GM12878 (cell line): Measurements from ENCODE around the gene CETP. TPM values are rescaled to one million over a fixed set of nuclear protein-coding genes. Genes with fewer than 3 reads are reported as not detected.

Experiments used
- ATAC-seq: fragments of 200-7000 bp; cut with Tn5 transposase; 3 replicates; pipeline ENCODE4 v1.9.1; 2020; ENCODE audit warnings: mild to moderate bottlenecking, moderate library complexity
- BruUV-seq: library from RNA; stranded (reverse); fragments of 400-500 nt; replicated peaks from 2 replicates; lab custom pipeline; 2021; lab: Mats Ljungman, UMichigan
- CTCF ChIA-PET: fragments of 300-600 bp; sonication (Branson Sonifier 250); formaldehyde crosslinking; extraction: SDS; loops from one replicate; lab custom pipeline; 2021; ENCODE audit warnings: inconsistent platforms; lab: Yijun Ruan, JAX
- POLR2A ChIA-PET: fragments of 350-600 bp; formaldehyde crosslinking; extraction: SDS; loops from one replicate; lab custom pipeline; 2021; ENCODE audit warnings: inconsistent platforms; lab: Charles Lee
- RAD21 ChIA-PET: fragments of 300-600 bp; sonication (Branson Sonifier 250); formaldehyde crosslinking; loops from one replicate; lab custom pipeline; 2023; ENCODE audit warnings: antibody characterized with exemption; ENCODE audit not compliant: unreplicated experiment; lab: Charles Lee
- SMC1A ChIA-PET: fragments of 300-600 bp; sonication (Branson Sonifier 250); formaldehyde crosslinking; loops from one replicate; lab custom pipeline; 2023; ENCODE audit not compliant: unreplicated experiment, uncharacterized antibody; lab: Charles Lee
- DNase-seq: peaks from one replicate; pipeline ENCODE4 v3.0.0-alpha.2; 2011; ENCODE audit warnings: low read depth, low spot score
- FAIRE-seq: peaks from 3 replicates; lab custom pipeline; 2011; peaks lifted over from hg19 to GRCh38; lab: Jason Lieb, UNC
- H2AFZ ChIP-seq: 2 replicates; pipeline ENCODE4 v1.6.0; 2011; ENCODE audit warnings: low read depth, low read length, control low read depth; ENCODE audit not compliant: control insufficient read depth
- H3K27ac ChIP-seq: 2 replicates; pipeline ENCODE4 v1.5.1; 2011; ENCODE audit warnings: control low read depth; ENCODE audit not compliant: control insufficient read depth, insufficient read depth
- H3K27me3 ChIP-seq, 2 experiments: replicated peaks in 1 of 2; 2 replicates each; pipeline versions ENCODE4 v1.6.0 to v1.6.1; 2011; ENCODE audit warnings: low read length in 1 of 2; ENCODE audit not compliant: control insufficient read depth in 2 of 2, insufficient read depth in 2 of 2
- H3K36me3 ChIP-seq, 2 experiments: 2 replicates each; pipeline ENCODE4 v1.5.1; 2011; ENCODE audit warnings: low read length in 1 of 2; ENCODE audit not compliant: control insufficient read depth in 2 of 2, insufficient read depth in 2 of 2
- H3K4me1 ChIP-seq: 2 replicates; pipeline ENCODE4 v1.6.1; 2011; ENCODE audit warnings: mild to moderate bottlenecking, low read length, moderate library complexity, mixed read lengths; ENCODE audit not compliant: control insufficient read depth, insufficient read depth
- H3K4me2 ChIP-seq: 2 replicates; pipeline ENCODE4 v1.6.0; 2011; ENCODE audit warnings: control low read depth; ENCODE audit not compliant: control insufficient read depth, insufficient read depth
- H3K4me3 ChIP-seq: fragments of 200-600 bp; sonication (generic); 2 replicates; pipeline ENCODE4 v1.5.1; 2016
- H3K79me2 ChIP-seq: 2 replicates; pipeline ENCODE4 v1.6.0; 2011; ENCODE audit warnings: low read length; ENCODE audit not compliant: control insufficient read depth, insufficient read depth
- H3K9ac ChIP-seq: 2 replicates; pipeline ENCODE4 v1.8.0; 2011; ENCODE audit warnings: low read length, control low read depth, mixed read lengths; ENCODE audit not compliant: control insufficient read depth, insufficient read depth
- H3K9me3 ChIP-seq: replicated peaks from 3 replicates; pipeline ENCODE4 v1.5.1; 2011; ENCODE audit warnings: mild to moderate bottlenecking, low read length; ENCODE audit not compliant: control insufficient read depth, insufficient read depth
- H4K20me1 ChIP-seq: 2 replicates; pipeline ENCODE4 v1.6.0; 2011; ENCODE audit not compliant: control insufficient read depth, insufficient read depth
- MTA2 ChIP-seq: fragments of 450-650 bp; IDR thresholded peaks from 2 replicates; pipeline ENCODE4 v1.6.1; 2016; ENCODE audit warnings: low read depth, mild to moderate bottlenecking, moderate library complexity
- MXI1 ChIP-seq: fragments of 150-350 bp; IDR thresholded peaks from 2 replicates; pipeline ENCODE4 v1.6.1; 2011; ENCODE audit warnings: low read depth, mild to moderate bottlenecking, inconsistent platforms, low read length, improper control_type of control experiment
- WGBS: methylation state at CpG from one replicate; pipeline ENCODE4 v1.1.6; 2016; ENCODE audit warnings: low lambda C conversion rate; ENCODE audit not compliant: insufficient replicate concordance, insufficient coverage; ENCODE audit errors: missing lambda C conversion rate; 5-methylcytosine and 5-hydroxymethylcytosine counted together
- in situ Hi-C: fragments of 300-500 bp; cut with MboI; formaldehyde crosslinking; loops from 9 replicates; pipeline ENCODE4 v1.14.3; 2018; ENCODE audit warnings: mixed read lengths
- intact Hi-C: fragments of 100-400 bp; cut with micrococcal nuclease; formaldehyde crosslinking; loops from one replicate; pipeline ENCODE4 v1.14.2; 2022; ENCODE audit not compliant: unreplicated experiment
- polyA plus RNA-seq, 11 experiments: library from polyadenylated mRNA; depleted of rRNA in 4 of 11; unstranded in 6 of 11; stranded (reverse) in 5 of 11; fragments of >200 nt; fragmentation: Nextera tagmentation in 4 of 11; fragmentation: Illumina TruSeq in 1 of 11; extraction: Ambion mirVana in 4 of 11; extraction: Trizol in 1 of 11; gene quantifications; 1 replicate in 1 of 11; 2 replicates in 10 of 11; pipeline versions ENCODE4 v1.2.1 to v1.2.3, GENCODE V29; 2011 to 2016; ENCODE audit warnings: inconsistent platforms in 2 of 11, missing spikeins in 2 of 11, low read depth in 1 of 11
- total RNA-seq, 4 experiments: library from RNA; depleted of rRNA in 3 of 4; stranded (reverse); fragments of >200 nt in 3 of 4; fragmentation: Illumina TruSeq in 1 of 4; extraction: Trizol in 1 of 4; gene quantifications; 2 replicates each; pipeline versions ENCODE4 v1.2.1 to v1.2.3, GENCODE V29; 2013 to 2021
- TF ChIP-seq, protein P1 (sequence below): fragments of 450-650 bp; IDR thresholded peaks from 2 replicates; pipeline ENCODE4 v1.6.1; 2016; ENCODE audit warnings: mild to moderate bottlenecking

Gene CETP
- total and polyA plus RNA-seq, 10 of the 15 experiments (the other 5 are each of a cell fraction or from before 2014, with no cell fraction given) = 1.2 to 6.4 (median 2.1) TPM

DNA sequence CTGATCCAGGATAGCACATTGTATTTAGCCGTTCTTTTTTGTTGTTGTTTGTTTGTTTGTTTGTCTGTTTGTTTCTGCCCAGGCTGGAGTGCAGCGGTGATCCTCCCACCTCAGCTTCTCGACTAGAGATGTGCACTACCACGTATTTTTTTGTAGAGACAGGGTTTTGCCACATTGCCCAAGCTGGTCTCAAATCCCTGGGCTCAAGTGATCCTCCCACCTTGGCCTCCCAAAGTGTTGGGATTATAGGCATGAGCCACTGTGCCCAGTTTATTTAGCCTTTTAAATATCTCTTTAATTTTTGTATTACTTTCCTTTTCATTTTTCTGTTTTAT is 18.4 kb downstream of the CETP start:
- intact Hi-C loops = no loop called here
- no peaks in the 10 kb centered on the region for H3K36me3 ChIP-seq
- H3K27ac ChIP-seq = no peak overlapping the region
- H3K79me2 ChIP-seq = peaks cover 3% of the 10 kb centered on the region; the same call in 1 of the 2 replicates
- peaks cover 39% of the 10 kb centered on the region for H3K4me1 ChIP-seq
- BruUV-seq = no TSS peak
- POLR2A ChIA-PET = interaction anchor here (1.0 to 15.9 kb wide), 8 partner anchors 9 to 60 kb away, joined by 3 to 343 read pairs (median 15); partner anchors contain the start of gene NLRC5
- RAD21 ChIA-PET = interaction anchor here (1.1 to 22.4 kb wide), 7 partner anchors 9 to 65 kb away, joined by 3 to 473 read pairs (median 24); partner anchors contain the start of genes CETP and NLRC5
- no peak overlapping the region for H3K4me2 ChIP-seq
- DNase-seq = no peak
- SMC1A ChIA-PET = interaction anchor here (0.8 to 31.6 kb wide), 11 partner anchors 9 to 112 kb away, joined by 3 to 604 read pairs (median 12); partner anchors contain the start of genes CETP and NLRC5
- in situ Hi-C loops = no loop called here
- 100% methylated on average over 4 of the region's 4 CpGs for WGBS
- no peaks in the 10 kb centered on the region for H3K27me3 ChIP-seq
- no peak for TF ChIP-seq MTA2
- TF ChIP-seq, protein P1, sequence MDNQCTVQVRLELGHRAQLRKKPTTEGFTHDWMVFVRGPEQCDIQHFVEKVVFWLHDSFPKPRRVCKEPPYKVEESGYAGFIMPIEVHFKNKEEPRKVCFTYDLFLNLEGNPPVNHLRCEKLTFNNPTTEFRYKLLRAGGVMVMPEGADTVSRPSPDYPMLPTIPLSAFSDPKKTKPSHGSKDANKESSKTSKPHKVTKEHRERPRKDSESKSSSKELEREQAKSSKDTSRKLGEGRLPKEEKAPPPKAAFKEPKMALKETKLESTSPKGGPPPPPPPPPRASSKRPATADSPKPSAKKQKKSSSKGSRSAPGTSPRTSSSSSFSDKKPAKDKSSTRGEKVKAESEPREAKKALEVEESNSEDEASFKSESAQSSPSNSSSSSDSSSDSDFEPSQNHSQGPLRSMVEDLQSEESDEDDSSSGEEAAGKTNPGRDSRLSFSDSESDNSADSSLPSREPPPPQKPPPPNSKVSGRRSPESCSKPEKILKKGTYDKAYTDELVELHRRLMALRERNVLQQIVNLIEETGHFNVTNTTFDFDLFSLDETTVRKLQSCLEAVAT = peak; percentile 93
- TF ChIP-seq MXI1 = no peak
- no peaks in the 10 kb centered on the region for H4K20me1 ChIP-seq
- H3K9me3 ChIP-seq = no peaks in the 10 kb centered on the region
- FAIRE-seq = no peak
- no peak for ATAC-seq
- CTCF ChIA-PET = interaction anchor here (1.0 to 19.4 kb wide), 9 partner anchors 13 to 73 kb away, joined by 3 to 420 read pairs (median 11); partner anchors contain the start of gene CETP
- no peak overlapping the region for H3K4me3 ChIP-seq
- H3K9ac ChIP-seq = no peak overlapping the region
- H2AFZ ChIP-seq = no peak overlapping the region
